Breast epithelium (tissue), 4 donors: ENCODE measurements around the gene BTG1. TPM values are rescaled to one million over a fixed set of nuclear protein-coding genes. Genes with fewer than 3 reads are reported as not detected.

Experiments
- DNase-seq, 2 donors: peaks; one replicate each; pipeline ENCODE4 v3.0.0-alpha.2; 2019; ENCODE audit warnings: low spot score in 2 of 2
- H3K27ac ChIP-seq, 2 donors: fragments of 200-600 bp; sonication (generic) in 1 of 2; one replicate each; pipeline ENCODE4 v1.5.1; 2016 to 2019; ENCODE audit warnings: mild to moderate bottlenecking in 1 of 2
- H3K27me3 ChIP-seq, 2 donors: fragments of 200-600 bp; sonication (generic) in 1 of 2; one replicate each; pipeline versions ENCODE4 v1.5.1 to v1.6.0; 2017 to 2019; ENCODE audit warnings: control low read depth in 1 of 2, mild to moderate bottlenecking in 1 of 2
- H3K36me3 ChIP-seq: fragments of 200-600 bp; one replicate; pipeline ENCODE4 v1.5.1; 2019
- H3K4me1 ChIP-seq, 2 donors: fragments of 200-600 bp; sonication (generic); one replicate each; pipeline ENCODE4 v1.5.1; 2016 to 2019; ENCODE audit warnings: control low read depth in 1 of 2
- H3K4me3 ChIP-seq, 3 donors: fragments of 200-600 bp; sonication (generic); 1 replicate in 2 of 3; 2 replicates in 1 of 3; pipeline ENCODE4 v1.5.1; 2016 to 2019; ENCODE audit warnings: mild to moderate bottlenecking in 3 of 3, moderate library complexity in 2 of 3
- H3K9me3 ChIP-seq, 2 donors: fragments of 200-600 bp; sonication (generic) in 1 of 2; one replicate each; pipeline ENCODE4 v1.5.1; 2016 to 2019; ENCODE audit warnings: control low read depth in 1 of 2
- POLR2A ChIP-seq: fragments of 450-650 bp; IDR thresholded peaks from one replicate; pipeline ENCODE4 v1.6.1; 2016; ENCODE audit warnings: antibody characterized with exemption, mild to moderate bottlenecking, moderate library complexity
- POLR2AphosphoS5 ChIP-seq, 3 donors: sonication (generic); formaldehyde crosslinking; IDR thresholded peaks; one replicate each; pipeline ENCODE4 v1.6.1; 2017; ENCODE audit warnings: antibody characterized with exemption in 3 of 3
- intact Hi-C: fragments of 100-400 bp; cut with DNase I; formaldehyde crosslinking; loops from one replicate; pipeline ENCODE4 v1.15.1; 2023; ENCODE audit warnings: low total_unique reads
- total RNA-seq, 3 donors: library from RNA; depleted of rRNA; stranded (reverse); fragments of >200 nt; gene quantifications; one replicate each; pipeline ENCODE4 v1.1.0, GENCODE V29; 2016
- TF ChIP-seq, protein P1 (sequence below), 3 donors: fragments of 450-650 bp; IDR thresholded peaks; one replicate each; pipeline ENCODE4 v1.5.1; 2016 to 2017; ENCODE audit warnings: antibody characterized with exemption in 3 of 3, mild to moderate bottlenecking in 3 of 3, moderate library complexity in 3 of 3

The BTG1 gene
- total RNA-seq, 3 donors from 2014 or later, result 83.9 to 106 (median 96.3) TPM

DNA sequence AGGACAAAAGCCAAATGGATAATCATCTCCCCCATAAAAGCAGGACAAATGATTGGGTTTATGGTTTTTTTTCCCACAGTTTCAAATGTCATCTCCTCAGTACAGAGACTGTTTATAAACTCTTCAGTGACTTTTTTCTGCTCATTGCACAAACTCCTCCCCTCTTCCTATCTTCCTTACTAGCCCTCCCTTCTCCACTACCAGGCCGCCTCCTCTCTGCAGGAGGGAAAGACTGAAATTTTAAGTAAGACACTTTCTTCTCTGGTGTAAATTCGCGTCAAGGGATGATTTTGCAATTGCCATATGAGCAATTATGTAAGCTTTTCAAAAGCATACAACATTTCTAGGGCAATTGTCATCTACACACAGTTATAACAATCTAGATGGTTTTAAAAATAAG, 37.0 kb downstream of the BTG1 start:
- TF ChIP-seq POLR2AphosphoS5 (IDR thresholded peaks at IDR 0.05) (no peak), POLR2A (no peak)
- TF ChIP-seq, protein P1, sequence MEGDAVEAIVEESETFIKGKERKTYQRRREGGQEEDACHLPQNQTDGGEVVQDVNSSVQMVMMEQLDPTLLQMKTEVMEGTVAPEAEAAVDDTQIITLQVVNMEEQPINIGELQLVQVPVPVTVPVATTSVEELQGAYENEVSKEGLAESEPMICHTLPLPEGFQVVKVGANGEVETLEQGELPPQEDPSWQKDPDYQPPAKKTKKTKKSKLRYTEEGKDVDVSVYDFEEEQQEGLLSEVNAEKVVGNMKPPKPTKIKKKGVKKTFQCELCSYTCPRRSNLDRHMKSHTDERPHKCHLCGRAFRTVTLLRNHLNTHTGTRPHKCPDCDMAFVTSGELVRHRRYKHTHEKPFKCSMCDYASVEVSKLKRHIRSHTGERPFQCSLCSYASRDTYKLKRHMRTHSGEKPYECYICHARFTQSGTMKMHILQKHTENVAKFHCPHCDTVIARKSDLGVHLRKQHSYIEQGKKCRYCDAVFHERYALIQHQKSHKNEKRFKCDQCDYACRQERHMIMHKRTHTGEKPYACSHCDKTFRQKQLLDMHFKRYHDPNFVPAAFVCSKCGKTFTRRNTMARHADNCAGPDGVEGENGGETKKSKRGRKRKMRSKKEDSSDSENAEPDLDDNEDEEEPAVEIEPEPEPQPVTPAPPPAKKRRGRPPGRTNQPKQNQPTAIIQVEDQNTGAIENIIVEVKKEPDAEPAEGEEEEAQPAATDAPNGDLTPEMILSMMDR (IDR thresholded peaks at IDR 0.05), result no peak
- no peak for DNase-seq
- H3K27ac ChIP-seq, result no peak overlapping the region

DNA sequence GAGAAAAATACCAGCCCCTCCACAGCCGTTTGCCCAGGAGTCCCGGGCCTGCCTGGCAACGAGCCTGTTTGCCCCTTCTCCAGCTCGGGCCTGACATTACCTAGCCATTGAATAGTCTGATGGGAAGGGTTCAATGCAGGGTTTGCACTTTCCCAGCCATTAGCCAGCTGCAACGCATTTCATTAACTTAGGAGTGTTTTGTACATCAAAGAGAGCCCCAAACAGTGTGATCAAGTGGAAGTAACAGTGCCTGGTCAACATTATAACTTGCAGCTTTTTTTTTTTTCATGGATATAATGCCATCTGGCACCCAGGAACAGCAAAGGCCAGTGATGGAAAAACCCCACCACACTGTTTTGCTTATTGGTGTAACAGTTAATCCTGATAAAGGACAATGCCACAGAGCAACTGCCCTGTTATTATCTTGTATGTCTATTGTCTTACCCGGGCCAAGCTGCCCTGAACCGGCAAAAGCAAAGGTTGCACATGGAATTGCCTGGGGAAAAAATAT, 38.0 kb downstream of the BTG1 start:
- H3K27ac ChIP-seq, result no peak overlapping the region
- TF ChIP-seq POLR2A, result no peak
- TF ChIP-seq, protein P1 (IDR thresholded peaks at IDR 0.05), result no peak
- no peaks in the 10 kb centered on the region for H3K4me1 ChIP-seq
- H3K4me3 ChIP-seq, result no peak overlapping the region
- intact Hi-C loops, result no loop called here
- H3K9me3 ChIP-seq, result no peaks in the 10 kb centered on the region
- DNase-seq, result no peak
- no peaks in the 10 kb centered on the region for H3K27me3 ChIP-seq
- H3K36me3 ChIP-seq, result no peaks in the 10 kb centered on the region

More for the DNA sequence above, 37.0 kb downstream of the BTG1 start:
- Histone ChIP-seq H3K27me3 (no peaks in the 10 kb centered on the region), H3K4me1 (no peaks in the 10 kb centered on the region), H3K4me3 (no peak overlapping the region), H3K9me3 (no peaks in the 10 kb centered on the region), H3K36me3 (no peaks in the 10 kb centered on the region)
- intact Hi-C loops, result no loop called here

DNA sequence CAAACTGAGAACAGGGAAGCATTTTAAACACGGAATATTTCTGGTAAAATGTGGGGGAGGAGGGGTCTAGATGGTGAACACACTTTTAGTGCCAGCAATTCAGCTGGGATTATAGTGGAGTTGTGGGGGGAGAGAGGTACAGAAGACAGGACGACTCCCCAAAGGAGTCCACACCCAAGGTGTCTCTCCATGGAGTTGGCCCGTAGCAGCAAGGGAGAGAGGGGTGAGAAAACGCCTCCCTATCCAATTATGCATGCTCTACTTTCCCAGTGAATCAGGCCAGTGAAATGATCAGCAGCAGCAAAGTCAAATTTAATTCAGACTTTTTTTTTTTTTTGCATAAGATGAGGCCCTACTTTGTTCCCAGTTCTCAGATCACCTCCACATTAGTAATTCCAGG, 38.6 kb downstream of the BTG1 start:
- Histone ChIP-seq H3K36me3 (no peaks in the 10 kb centered on the region), H3K9me3 (no peaks in the 10 kb centered on the region), H3K4me1 (no peaks in the 10 kb centered on the region), H3K4me3 (no peak overlapping the region), H3K27me3 (no peaks in the 10 kb centered on the region), H3K27ac (no peak overlapping the region)
- TF ChIP-seq POLR2AphosphoS5 (IDR thresholded peaks at IDR 0.05) (no peak), POLR2A (no peak)
- TF ChIP-seq, protein P1 (IDR thresholded peaks at IDR 0.05), result no peak
- intact Hi-C loops, result no loop called here
- no peak for DNase-seq

DNA sequence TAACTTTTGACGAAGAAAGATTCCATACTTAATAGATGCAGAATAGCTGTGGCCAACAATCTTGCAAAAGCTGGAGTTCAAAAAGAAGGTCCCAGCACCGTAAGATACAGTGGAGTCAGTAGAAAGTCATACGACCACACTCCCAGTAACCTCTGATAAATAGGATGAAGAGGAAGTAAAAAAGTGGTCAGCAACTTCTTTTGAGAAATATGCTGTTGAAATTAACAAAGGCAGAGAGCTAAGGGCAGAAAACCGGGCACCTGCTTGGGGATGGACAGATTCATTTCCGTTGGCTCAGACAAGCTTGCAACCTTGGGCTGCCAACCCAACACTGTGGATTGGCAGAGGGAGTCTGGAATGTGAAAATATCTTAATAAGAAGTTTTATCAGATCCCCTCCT, 40.0 kb downstream of the BTG1 start:
- no peak for DNase-seq
- no peaks in the 10 kb centered on the region for H3K36me3 ChIP-seq
- H3K27me3 ChIP-seq, result no peaks in the 10 kb centered on the region
- TF ChIP-seq POLR2A (no peak), POLR2AphosphoS5 (IDR thresholded peaks at IDR 0.05) (no peak)
- TF ChIP-seq, protein P1 (IDR thresholded peaks at IDR 0.05), result no peak
- H3K4me3 ChIP-seq, result no peak overlapping the region
- H3K27ac ChIP-seq, result no peak overlapping the region
- no peaks in the 10 kb centered on the region for H3K4me1 ChIP-seq
- intact Hi-C loops, result no loop called here
- no peaks in the 10 kb centered on the region for H3K9me3 ChIP-seq

DNA sequence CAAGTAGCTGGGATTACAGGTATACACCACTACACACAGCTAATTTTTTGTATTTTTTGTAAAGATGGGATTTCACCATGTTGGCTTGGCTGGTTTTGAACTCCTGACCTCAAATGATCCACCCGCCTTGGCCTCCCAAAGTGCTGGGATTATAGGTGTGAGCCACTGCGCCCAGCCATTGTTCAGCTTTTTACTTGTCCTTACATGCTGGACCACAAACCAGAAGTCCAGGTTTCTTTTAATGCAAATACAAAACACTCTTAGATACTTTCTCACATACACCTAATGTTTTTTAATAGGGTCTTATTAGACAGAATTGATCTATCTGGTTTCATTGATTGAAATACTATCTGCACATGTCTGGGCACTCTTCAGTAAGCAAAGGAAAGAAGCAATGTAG, 40.5 kb downstream of the BTG1 start:
- Histone ChIP-seq H3K27ac (no peak overlapping the region), H3K4me3 (no peak overlapping the region), H3K4me1 (no peaks in the 10 kb centered on the region), H3K9me3 (no peaks in the 10 kb centered on the region), H3K27me3 (no peaks in the 10 kb centered on the region), H3K36me3 (no peaks in the 10 kb centered on the region)
- TF ChIP-seq, protein P1 (IDR thresholded peaks at IDR 0.05), result no peak
- TF ChIP-seq POLR2A (no peak), POLR2AphosphoS5 (IDR thresholded peaks at IDR 0.05) (no peak)
- DNase-seq, result no peak
- intact Hi-C loops, result no loop called here
